Stimulated activated CD4-positive, alpha-beta T cell treated with anti-CD3 and anti-CD28 coated beads, Interleukin-2, amount 100 ng/mL, for 48 hours (primary cell): ENCODE data around the gene COL5A3.
"Not testable (repeated sequence)": the region's sequence is repeated elsewhere in the genome, so short reads cannot be mapped to it uniquely, and the experiment has no call there.

ENCODE experiments used
- DNase-seq, 2 donors: peaks; one replicate each; pipeline ENCODE4 v3.0.0-alpha.2; 2020

Gene COL5A3

DNA sequence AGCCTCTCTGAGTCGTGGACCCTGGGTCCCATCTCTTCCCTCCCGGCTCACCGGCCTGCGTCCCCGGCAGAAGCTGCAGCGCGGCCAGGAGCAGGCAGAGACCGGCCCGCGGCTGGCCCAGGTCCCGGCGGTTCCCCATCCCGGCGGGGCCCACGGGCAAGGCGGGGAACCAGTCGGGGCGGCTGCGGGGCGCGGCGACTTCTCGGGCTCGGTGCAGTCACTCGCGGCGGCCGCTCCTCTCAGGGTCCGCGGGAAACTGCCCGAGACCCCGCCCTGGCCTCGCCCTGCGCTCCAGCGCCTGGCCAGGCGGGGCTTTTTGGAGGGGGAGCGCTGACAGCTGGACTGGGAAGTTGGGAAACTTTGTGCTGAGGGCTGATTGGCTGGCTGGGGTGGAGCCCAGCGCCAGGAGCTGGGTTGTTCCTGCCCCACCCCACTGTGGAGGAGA is at the start of gene COL5A3:
COL5A3 (minus strand) TSS at position 258 of the 445 bp plus-strand sequence; CDS start at position 139, 119 bp downstream.
- no peak for DNase-seq

GRCh38 chr19:10052602-10053360 is 42.5 kb upstream of the COL5A3 start:
- DNase-seq, result no peak

DNA sequence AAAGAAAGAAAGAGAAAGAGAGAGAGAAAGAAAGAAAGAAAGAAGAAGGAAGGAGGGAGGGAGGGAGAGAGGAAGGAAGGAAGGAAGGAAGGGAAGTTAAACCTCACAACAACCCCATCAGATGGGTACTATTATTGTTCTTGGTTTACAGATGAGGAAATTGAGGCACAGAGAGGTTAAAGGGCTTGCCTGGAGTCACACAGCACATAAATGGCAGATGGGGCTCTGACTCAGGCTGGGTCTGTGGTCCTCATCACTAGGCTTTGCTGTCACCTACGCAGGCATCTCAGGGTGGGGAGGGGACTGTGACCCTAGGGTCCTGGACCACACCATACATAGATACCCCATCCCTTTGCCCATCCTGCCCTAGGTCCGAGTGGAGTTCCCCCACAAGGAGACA is 39.3 kb upstream of the COL5A3 start:
- no peak for DNase-seq

DNA sequence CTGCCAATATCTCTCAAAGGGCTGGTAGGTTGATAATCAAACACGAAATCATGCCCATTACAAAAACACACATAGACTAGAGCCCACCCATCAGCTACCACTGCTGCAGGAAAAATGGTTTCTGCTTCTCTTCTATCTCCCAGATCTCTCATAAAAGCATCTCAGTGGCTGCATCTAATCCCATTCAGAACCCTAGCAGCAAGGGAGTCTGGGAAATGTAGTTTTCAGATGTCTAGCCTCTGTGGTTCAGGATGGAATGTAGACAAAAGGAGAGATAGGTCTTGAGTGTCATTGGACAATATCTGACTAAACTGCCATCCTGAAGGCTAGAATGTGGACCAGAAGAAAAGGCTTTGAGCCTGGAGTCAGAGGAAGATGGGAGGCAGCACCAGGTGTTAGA is 35.1 kb upstream of the COL5A3 start:
- DNase-seq, result no peak

DNA sequence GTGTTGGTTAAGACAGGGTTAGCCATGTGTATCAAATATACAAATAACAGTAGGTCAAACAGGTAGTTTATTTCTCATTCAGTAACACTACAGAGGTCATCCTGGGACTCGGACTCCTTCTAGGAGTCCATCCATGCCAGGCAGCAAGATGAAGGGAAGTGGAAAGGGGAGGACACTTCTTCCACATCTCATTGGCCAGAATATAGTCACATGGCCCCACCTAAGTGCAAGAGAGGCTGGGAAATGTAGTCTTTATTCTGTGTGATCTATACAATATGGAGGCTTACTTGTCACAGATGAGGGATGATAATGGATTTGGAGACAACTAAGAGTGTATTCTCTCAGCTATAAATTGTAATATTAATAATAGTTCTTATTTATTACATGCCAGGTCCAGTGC is 34.1 kb upstream of the COL5A3 start:
- DNase-seq, result no peak

GRCh38 chr19:10043286-10043927 is 33.1 kb upstream of the COL5A3 start:
- no peak for DNase-seq

GRCh38 chr19:10037809-10038208 is 27.5 kb upstream of the COL5A3 start:
- DNase-seq, result no peak

DNA sequence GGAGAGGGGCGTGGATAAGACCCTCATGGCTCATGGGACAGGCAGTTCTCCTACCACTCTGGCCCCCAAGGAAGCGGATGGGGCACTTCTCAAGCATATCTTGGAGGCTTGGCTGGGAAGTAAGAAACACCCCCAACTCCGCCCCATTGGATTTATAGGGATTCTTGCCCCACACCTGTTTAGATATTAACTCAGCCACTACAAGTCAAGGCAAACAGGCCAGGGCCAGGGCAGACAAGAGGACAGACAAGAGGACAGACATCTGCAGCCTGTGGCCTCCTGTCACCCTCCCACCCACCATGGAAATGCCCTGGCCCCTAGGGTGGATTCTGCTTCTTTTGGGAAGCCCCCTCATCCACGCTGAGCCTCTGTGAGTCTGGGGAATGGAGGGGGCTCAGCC is 27.1 kb upstream of the COL5A3 start:
- no peak for DNase-seq

DNA sequence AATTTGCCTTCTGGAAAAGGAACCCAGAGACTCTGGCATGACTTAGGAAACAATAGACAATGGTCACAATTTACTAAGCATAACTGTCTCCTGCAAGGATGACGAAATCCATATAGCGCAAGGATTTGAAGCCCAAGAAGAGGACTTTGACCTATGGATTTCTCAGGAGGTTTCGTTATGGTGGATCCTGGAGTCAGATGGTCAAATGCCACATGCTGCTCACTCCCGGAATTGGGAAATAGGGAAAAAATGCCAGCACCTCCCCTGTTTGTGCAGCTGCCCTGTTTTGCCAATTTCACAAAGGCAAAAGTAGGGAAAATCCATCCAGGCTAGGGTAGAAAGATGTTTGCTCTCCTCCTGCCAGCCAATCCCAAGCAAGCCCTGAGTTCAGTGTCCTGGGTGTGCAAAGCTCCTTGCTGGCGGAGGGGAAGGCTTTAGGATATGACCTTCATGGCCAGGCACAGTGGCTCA is 26.3 kb upstream of the COL5A3 start:
- no peak for DNase-seq

GRCh38 chr19:10033614-10034013 is 23.3 kb upstream of the COL5A3 start:
- DNase-seq, result no peak

- DNase-seq, result peak; percentile 86 to 88
Observed at GRCh38 chr19:10027158-10027997, 17.1 kb upstream of the COL5A3 start.

DNA sequence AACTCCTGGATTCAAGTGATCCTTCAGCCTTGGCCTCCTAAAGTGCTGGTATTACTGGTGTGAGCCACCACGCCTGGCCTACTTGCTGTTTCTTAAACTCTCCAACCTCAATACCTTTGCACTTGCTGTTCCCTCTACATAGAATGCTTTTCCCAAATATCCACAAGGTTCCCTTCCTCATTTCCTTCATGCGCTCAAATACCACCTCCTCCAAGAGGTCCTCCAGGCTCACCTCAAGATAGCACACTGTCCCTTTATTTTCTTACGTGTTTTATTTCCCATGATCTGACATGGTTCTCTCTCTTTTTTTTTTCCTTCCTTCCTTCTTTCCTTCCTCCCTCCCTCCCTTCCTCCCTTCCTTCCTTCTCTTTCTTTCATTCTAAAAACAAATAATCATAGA is 16.4 kb upstream of the COL5A3 start:
- no peak for DNase-seq

DNA sequence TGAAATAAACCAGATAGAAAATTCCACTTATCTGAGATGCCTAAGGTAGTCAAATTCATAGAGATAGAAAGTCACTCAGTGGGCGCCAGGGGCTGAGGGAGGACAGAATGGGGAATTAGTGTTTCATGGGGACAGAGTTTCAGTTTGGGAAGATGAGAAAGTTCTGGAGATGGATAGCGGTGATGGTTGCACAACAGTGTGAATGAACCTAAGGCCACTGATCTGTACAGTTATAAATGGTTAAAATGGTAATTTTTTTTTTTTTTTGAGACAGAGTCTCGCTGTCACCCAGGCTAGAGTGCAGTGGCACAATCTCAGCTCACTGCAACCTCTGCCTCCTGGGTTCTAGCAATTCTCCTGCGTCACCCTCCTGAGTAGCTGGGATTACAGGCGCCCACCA is 12.8 kb upstream of the COL5A3 start:
- DNase-seq, result not testable (repeated sequence)

GRCh38 chr19:10021863-10022262 is 11.6 kb upstream of the COL5A3 start:
- no peak for DNase-seq

- DNase-seq, result no peak
Observed at GRCh38 chr19:10021446-10021845, 11.1 kb upstream of the COL5A3 start.

DNA sequence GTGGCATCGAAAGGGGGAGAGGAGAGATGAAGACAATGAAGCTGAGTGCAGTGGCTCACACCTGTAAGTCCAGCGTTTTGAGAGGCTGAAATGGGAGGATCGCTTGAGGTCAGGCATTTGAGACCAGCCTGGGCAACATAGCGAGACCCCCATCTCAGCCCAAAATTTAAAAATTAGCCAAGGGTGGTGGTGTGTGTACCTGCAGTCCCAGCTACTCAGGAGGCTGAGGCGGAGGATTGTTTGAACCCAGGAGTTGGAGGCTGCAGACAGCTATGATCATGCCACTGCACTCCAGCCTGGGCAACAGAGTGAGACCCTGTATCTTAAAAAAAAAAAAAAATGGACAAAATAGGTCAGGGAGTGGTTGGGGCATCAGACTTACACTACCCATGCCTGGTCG is 10.5 kb upstream of the COL5A3 start:
- DNase-seq, result no peak

DNA sequence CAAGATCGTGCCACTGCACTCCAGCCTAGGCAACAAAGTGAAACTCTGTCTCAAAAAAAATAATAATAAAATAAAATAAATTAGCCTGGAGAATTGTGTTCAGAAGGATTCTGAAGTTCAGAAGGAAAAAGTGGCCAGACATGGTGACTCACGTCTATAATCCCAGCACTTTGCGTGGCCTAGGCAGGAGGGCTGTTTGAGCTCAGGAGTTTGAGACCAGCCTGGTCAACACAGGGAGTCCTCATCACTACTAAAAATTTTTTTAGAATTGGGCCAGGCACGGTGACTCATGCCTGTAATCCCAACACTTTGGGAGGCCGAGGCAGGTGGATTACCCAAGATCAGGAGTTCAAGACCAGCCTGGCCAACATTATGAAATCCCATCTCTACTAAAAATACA is 8.9 kb upstream of the COL5A3 start:
- no peak for DNase-seq

GRCh38 chr19:10018786-10019185 is 8.5 kb upstream of the COL5A3 start:
- DNase-seq, result no peak

DNA sequence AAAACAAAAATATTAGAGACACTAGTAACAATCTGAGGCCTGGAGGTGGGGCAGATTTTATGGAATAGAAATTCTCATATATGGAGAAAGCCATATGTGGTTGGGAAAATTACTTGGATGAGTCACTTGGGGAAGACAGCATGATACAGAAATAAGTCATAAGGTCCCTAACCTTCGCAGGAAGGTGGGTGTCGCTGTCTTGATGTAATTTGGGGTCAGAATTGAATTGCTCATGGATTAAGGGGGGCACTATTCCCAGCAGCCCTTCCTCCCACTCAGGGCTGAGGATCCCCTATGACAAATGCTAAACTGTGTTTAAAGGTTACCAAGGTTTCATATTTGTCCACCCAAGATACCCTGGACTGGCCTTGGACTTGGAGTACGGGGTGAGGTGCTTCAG is 8.0 kb upstream of the COL5A3 start:
- DNase-seq, result no peak

- DNase-seq, result no peak
Observed at GRCh38 chr19:10013834-10014618, 3.7 kb upstream of the COL5A3 start.

- DNase-seq, result no peak
Observed at GRCh38 chr19:10013316-10013715, 3.0 kb upstream of the COL5A3 start, which contains the start of gene RDH8. TSS of gene RDH8 (plus strand) at chr19:10013483. CDS start at chr19:10013498, 15 bp downstream.

- DNase-seq, result no peak
Observed at GRCh38 chr19:10011974-10012373, 1.7 kb upstream of the COL5A3 start.

DNA sequence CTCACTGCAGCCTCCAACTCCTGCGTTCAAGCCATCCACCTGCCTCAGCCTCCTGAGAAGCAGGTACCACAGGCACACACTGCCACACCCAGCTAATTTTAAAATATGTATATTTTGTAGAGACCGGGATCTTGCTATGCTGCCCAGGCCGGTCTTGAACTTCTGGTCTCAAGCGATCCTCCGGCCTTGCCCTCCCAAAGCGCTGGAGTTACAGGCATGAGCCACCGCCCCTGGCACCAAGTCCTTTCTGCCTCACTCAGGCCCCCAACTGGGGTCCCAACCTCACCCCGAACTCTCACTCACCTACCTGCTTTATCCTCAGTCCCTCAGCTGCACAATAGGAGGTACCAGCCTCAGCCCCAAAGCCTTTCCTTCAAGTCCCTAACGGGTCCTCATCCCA is 635 bp upstream of the COL5A3 start:
- no peak for DNase-seq
